DOHH2 (cell line): Measurements from ENCODE around the gene TEKT5.

Experiments used
- H3F3A ChIP-seq: fragments of 200-600 bp; sonication (generic), shearing (Covaris generic); 2 replicates; pipeline ENCODE4 v1.6.0; 2016; ENCODE audit warnings: antibody characterized with exemption, mild to moderate bottlenecking; ENCODE audit not compliant: control insufficient read depth, insufficient read depth
- H3K27ac ChIP-seq: fragments of 200-600 bp; sonication (generic); 2 replicates; pipeline ENCODE4 v1.5.1; 2014; ENCODE audit warnings: low read depth, mild to moderate bottlenecking, low read length, moderate library complexity
- H3K27me3 ChIP-seq: fragments of 200-600 bp; sonication (generic); 2 replicates; pipeline ENCODE4 v1.6.1; 2014; ENCODE audit warnings: mild to moderate bottlenecking, low read length, mixed read lengths; ENCODE audit not compliant: control insufficient read depth
- H3K36me3 ChIP-seq: fragments of 200-600 bp; sonication (generic); 2 replicates; pipeline ENCODE4 v1.6.1; 2014; ENCODE audit warnings: mild to moderate bottlenecking, low read length, moderate library complexity, mixed read lengths; ENCODE audit not compliant: control insufficient read depth
- H3K4me1 ChIP-seq: fragments of 200-600 bp; sonication (generic); 2 replicates; pipeline ENCODE4 v1.6.1; 2014; ENCODE audit warnings: mild to moderate bottlenecking, low read length, mixed read lengths; ENCODE audit not compliant: control insufficient read depth
- H3K4me2 ChIP-seq: fragments of 200-600 bp; sonication (generic); 2 replicates; pipeline ENCODE4 v1.6.0; 2014; ENCODE audit warnings: mild to moderate bottlenecking, low read length, moderate library complexity
- H3K4me3 ChIP-seq: fragments of 200-600 bp; sonication (generic); 2 replicates; pipeline ENCODE4 v1.5.1; 2014; ENCODE audit warnings: mild to moderate bottlenecking, low read length, mixed read lengths
- H3K79me2 ChIP-seq: fragments of 200-600 bp; sonication (generic); 2 replicates; pipeline ENCODE4 v1.6.1; 2014; ENCODE audit warnings: mild to moderate bottlenecking, low read length, mixed read lengths; ENCODE audit not compliant: control insufficient read depth
- H3K9me2 ChIP-seq: fragments of 200-600 bp; sonication (generic); replicated peaks from 2 replicates; pipeline ENCODE4 v1.6.1; 2014; ENCODE audit warnings: mild to moderate bottlenecking, low read length, mixed read lengths; ENCODE audit not compliant: control insufficient read depth
- H3K9me3 ChIP-seq: fragments of 200-600 bp; sonication (generic); 2 replicates; pipeline ENCODE4 v1.6.1; 2014; ENCODE audit warnings: antibody characterized with exemption, low read length, mixed read lengths; ENCODE audit not compliant: control insufficient read depth, insufficient read depth
- H4K20me1 ChIP-seq: fragments of 200-600 bp; sonication (generic); 2 replicates; pipeline ENCODE4 v1.6.0; 2014; ENCODE audit warnings: low read depth, mild to moderate bottlenecking, antibody characterized with exemption, low read length, moderate library complexity; ENCODE audit not compliant: control insufficient read depth, insufficient read depth
- EZH2phosphoT487 ChIP-seq: fragments of 200-600 bp; sonication (generic); IDR thresholded peaks from 2 replicates; pipeline ENCODE4 v1.6.1; 2017; ENCODE audit warnings: borderline replicate concordance, mild to moderate bottlenecking, antibody characterized with exemption, low read length, moderate library complexity, mixed read lengths
- TF ChIP-seq, protein P1 (sequence below): fragments of 200-600 bp; sonication (generic); IDR thresholded peaks from one replicate; pipeline ENCODE4 v1.5.1; 2014; ENCODE audit warnings: antibody characterized with exemption, mild to moderate bottlenecking, low read depth, low read length; ENCODE audit not compliant: poor library complexity, severe bottlenecking

Gene TEKT5

GRCh38 chr16:10620120-10620519 is 74.6 kb downstream of the TEKT5 start:
- H3K79me2 ChIP-seq: no peaks in the 10 kb centered on the region
- H3K36me3 ChIP-seq: no peaks in the 10 kb centered on the region
- H3K9me3 ChIP-seq: no peaks in the 10 kb centered on the region
- H4K20me1 ChIP-seq: no peaks in the 10 kb centered on the region
- no peaks in the 10 kb centered on the region for H3F3A ChIP-seq
- H3K4me1 ChIP-seq: no peaks in the 10 kb centered on the region
- no peak overlapping the region for H3K4me2 ChIP-seq
- TF ChIP-seq, protein P1, sequence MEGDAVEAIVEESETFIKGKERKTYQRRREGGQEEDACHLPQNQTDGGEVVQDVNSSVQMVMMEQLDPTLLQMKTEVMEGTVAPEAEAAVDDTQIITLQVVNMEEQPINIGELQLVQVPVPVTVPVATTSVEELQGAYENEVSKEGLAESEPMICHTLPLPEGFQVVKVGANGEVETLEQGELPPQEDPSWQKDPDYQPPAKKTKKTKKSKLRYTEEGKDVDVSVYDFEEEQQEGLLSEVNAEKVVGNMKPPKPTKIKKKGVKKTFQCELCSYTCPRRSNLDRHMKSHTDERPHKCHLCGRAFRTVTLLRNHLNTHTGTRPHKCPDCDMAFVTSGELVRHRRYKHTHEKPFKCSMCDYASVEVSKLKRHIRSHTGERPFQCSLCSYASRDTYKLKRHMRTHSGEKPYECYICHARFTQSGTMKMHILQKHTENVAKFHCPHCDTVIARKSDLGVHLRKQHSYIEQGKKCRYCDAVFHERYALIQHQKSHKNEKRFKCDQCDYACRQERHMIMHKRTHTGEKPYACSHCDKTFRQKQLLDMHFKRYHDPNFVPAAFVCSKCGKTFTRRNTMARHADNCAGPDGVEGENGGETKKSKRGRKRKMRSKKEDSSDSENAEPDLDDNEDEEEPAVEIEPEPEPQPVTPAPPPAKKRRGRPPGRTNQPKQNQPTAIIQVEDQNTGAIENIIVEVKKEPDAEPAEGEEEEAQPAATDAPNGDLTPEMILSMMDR: no peak
- no peak for TF ChIP-seq EZH2phosphoT487
- H3K9me2 ChIP-seq: no peaks in the 10 kb centered on the region
- H3K4me3 ChIP-seq: no peak overlapping the region
- peaks cover 6% of the 10 kb centered on the region for H3K27me3 ChIP-seq
- H3K27ac ChIP-seq: no peak overlapping the region

DNA sequence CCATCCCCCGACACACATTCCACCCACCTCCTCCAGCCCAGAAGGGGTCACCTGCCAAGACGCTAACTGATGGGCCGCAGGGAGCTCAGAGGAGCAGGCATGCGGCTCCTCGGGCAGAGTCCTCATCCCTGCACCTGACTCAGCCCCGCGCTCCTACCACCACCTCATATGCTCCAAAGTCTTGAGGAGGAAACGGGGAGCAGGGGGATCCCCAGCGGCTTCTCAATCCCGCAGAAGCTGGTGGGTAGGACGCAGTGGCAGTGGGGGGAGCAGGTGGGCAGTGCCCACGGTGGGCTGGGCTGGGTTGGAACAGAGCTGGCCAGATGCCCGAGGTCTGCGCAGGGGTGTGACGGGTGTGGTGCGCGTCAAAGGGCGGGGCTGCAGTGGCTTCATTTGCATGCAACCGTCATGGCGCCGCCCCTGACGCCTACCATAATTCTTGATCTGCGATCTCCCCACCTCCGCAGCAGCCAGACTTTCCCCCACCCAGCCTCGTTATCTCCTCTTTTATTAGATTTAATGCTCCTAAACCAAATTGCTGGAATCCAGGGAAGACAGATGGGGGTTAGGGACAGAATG is 75.4 kb downstream of the TEKT5 start:
- Histone ChIP-seq H3K79me2 (no peaks in the 10 kb centered on the region), H3K4me1 (no peaks in the 10 kb centered on the region), H3K4me3 (no peak overlapping the region), H3K36me3 (no peaks in the 10 kb centered on the region), H3K9me2 (no peaks in the 10 kb centered on the region), H3F3A (no peaks in the 10 kb centered on the region), H3K4me2 (no peak overlapping the region), H3K27ac (no peak overlapping the region), H4K20me1 (no peaks in the 10 kb centered on the region), H3K27me3 (peaks cover 8% of the 10 kb centered on the region), H3K9me3 (no peaks in the 10 kb centered on the region)
- TF ChIP-seq EZH2phosphoT487: no peak
- TF ChIP-seq, protein P1: no peak

- H3K79me2 ChIP-seq: no peaks in the 10 kb centered on the region
Observed at GRCh38 chr16:10618710-10619209, 76.0 kb downstream of the TEKT5 start.

DNA sequence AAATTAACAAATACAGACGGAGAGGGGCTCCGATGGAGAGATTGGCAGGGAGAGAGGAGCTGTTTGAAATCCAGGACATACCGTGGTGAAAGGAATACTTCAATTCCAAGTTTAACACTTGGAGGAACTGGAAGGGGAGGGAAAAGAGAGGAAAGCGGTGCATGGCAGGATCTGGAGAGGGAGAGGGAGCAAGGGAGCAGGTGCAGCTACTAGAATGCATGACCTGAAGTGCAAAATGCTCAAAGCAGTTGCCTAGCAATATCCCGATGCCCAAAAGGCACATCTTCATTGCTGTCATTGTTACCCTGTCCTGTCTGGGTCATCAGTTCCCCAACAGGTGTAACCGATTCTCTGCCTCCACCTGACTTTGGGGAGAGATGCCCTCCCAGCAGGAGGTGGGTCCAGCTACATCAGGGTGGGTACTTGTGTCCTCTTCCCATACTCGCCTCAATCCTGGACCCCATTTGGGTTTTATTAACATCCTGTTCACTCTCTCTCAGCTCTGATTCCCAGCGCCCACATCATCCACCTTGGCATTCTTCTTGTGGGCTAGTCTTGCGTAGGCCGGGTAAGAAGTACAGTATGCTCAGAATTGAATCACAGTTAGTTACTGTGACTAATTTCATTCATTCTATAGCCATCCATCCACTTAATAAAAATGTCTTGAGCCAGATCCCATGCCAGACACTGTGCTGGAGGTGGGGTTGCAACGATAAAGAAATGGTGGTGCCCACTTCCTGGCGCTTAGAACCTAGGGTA is 76.9 kb downstream of the TEKT5 start:
- no peaks in the 10 kb centered on the region for H3K36me3 ChIP-seq
- no peak overlapping the region for H3K4me3 ChIP-seq
- H3K4me2 ChIP-seq: no peak overlapping the region

More at GRCh38 chr16:10618710-10619209, 76.0 kb downstream of the TEKT5 start:
- H3K27me3 ChIP-seq: peaks cover 11% of the 10 kb centered on the region
- H3K27ac ChIP-seq: no peak overlapping the region
- H3K36me3 ChIP-seq: no peaks in the 10 kb centered on the region
- no peaks in the 10 kb centered on the region for H3F3A ChIP-seq
- no peak overlapping the region for H3K4me3 ChIP-seq
- no peaks in the 10 kb centered on the region for H3K9me3 ChIP-seq
- H3K9me2 ChIP-seq: no peaks in the 10 kb centered on the region
- H3K4me1 ChIP-seq: no peaks in the 10 kb centered on the region
- no peak overlapping the region for H3K4me2 ChIP-seq
- H4K20me1 ChIP-seq: no peaks in the 10 kb centered on the region
- no peak for TF ChIP-seq EZH2phosphoT487

More for the DNA sequence above, 76.9 kb downstream of the TEKT5 start:
- Histone ChIP-seq H3K27ac (no peak overlapping the region), H3K79me2 (no peaks in the 10 kb centered on the region), H3K9me2 (no peaks in the 10 kb centered on the region), H3F3A (no peaks in the 10 kb centered on the region), H4K20me1 (no peaks in the 10 kb centered on the region), H3K4me1 (no peaks in the 10 kb centered on the region), H3K27me3 (peaks cover 15% of the 10 kb centered on the region), H3K9me3 (no peaks in the 10 kb centered on the region)
- TF ChIP-seq, protein P1: no peak
- no peak for TF ChIP-seq EZH2phosphoT487
